ENCODE measurements around the gene KRT33B.

- no peak for TF ChIP-seq ZNF219 (CRISPR knock-in tag; IDR thresholded peaks at IDR 0.05; ENCODE audit: borderline replicate concordance)
- TF ChIP-seq CTCF (IDR thresholded peaks at IDR 0.05): no peak
- no peak for TF ChIP-seq SMAD3 (CRISPR knock-in tag; IDR thresholded peaks at IDR 0.05; ENCODE audit: borderline replicate concordance)
- TF ChIP-seq MAX (CRISPR knock-in tag; IDR thresholded peaks at IDR 0.05): no peak
- no peak for TF ChIP-seq ETV6 (CRISPR knock-in tag; IDR thresholded peaks at IDR 0.05)
- TF ChIP-seq NR2C2 (CRISPR knock-in tag; IDR thresholded peaks at IDR 0.05): no peak
- TF ChIP-seq ZNF423 (CRISPR knock-in tag; IDR thresholded peaks at IDR 0.05): no peak
Measured at GRCh38 chr17:41318231-41318630, 51.4 kb downstream of the KRT33B start.

Data from WTC11 (cell line).